ENCODE data around the gene DLGAP4.

The DLGAP4 gene

GRCh38 chr20:36279362-36279761 lies 26.8 kb upstream of the DLGAP4 start:
- TF ChIP-seq, protein P1, sequence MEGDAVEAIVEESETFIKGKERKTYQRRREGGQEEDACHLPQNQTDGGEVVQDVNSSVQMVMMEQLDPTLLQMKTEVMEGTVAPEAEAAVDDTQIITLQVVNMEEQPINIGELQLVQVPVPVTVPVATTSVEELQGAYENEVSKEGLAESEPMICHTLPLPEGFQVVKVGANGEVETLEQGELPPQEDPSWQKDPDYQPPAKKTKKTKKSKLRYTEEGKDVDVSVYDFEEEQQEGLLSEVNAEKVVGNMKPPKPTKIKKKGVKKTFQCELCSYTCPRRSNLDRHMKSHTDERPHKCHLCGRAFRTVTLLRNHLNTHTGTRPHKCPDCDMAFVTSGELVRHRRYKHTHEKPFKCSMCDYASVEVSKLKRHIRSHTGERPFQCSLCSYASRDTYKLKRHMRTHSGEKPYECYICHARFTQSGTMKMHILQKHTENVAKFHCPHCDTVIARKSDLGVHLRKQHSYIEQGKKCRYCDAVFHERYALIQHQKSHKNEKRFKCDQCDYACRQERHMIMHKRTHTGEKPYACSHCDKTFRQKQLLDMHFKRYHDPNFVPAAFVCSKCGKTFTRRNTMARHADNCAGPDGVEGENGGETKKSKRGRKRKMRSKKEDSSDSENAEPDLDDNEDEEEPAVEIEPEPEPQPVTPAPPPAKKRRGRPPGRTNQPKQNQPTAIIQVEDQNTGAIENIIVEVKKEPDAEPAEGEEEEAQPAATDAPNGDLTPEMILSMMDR (IDR thresholded peaks at IDR 0.05; ENCODE audit: low read depth, low read length) = no peak

DNA sequence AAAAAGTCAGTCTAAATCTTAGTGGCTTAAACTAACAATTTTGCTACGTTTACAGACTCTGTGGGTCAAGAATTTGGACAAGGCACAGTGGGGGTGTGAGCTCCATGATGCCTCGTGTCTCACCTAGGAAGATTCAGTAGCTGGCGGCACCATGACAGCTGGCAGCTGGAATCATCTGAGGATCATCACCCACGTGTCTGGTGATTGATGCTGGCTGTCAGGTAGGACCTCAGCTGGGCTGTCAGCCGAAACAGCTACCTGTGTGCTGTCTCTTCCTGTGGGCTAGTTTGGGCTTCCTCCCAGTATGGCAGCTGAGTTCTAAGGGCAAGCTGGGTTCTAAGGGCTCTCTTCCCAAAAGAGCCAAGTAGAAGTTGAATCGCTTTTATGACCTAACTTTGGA lies 26.4 kb upstream of the DLGAP4 start:
- H3K4me3 ChIP-seq (ENCODE audit: low read depth, low read length) = no peak overlapping the region
- TF ChIP-seq, protein P1 (IDR thresholded peaks at IDR 0.05; ENCODE audit: low read depth, low read length) = no peak

More at GRCh38 chr20:36279362-36279761, 26.8 kb upstream of the DLGAP4 start:
- no peak overlapping the region for H3K4me3 ChIP-seq (ENCODE audit: low read depth, low read length)

- TF ChIP-seq, protein P1 (IDR thresholded peaks at IDR 0.05; ENCODE audit: low read depth, low read length) = no peak
- no peak overlapping the region for H3K4me3 ChIP-seq (ENCODE audit: low read depth, low read length)
These were observed 24.3 kb upstream of the DLGAP4 start for GRCh38 chr20:36281785-36282380.

GRCh38 chr20:36284751-36285150 lies 21.4 kb upstream of the DLGAP4 start:
- TF ChIP-seq, protein P1 (IDR thresholded peaks at IDR 0.05; ENCODE audit: low read depth, low read length) = no peak
- no peak overlapping the region for H3K4me3 ChIP-seq (ENCODE audit: low read depth, low read length)

DNA sequence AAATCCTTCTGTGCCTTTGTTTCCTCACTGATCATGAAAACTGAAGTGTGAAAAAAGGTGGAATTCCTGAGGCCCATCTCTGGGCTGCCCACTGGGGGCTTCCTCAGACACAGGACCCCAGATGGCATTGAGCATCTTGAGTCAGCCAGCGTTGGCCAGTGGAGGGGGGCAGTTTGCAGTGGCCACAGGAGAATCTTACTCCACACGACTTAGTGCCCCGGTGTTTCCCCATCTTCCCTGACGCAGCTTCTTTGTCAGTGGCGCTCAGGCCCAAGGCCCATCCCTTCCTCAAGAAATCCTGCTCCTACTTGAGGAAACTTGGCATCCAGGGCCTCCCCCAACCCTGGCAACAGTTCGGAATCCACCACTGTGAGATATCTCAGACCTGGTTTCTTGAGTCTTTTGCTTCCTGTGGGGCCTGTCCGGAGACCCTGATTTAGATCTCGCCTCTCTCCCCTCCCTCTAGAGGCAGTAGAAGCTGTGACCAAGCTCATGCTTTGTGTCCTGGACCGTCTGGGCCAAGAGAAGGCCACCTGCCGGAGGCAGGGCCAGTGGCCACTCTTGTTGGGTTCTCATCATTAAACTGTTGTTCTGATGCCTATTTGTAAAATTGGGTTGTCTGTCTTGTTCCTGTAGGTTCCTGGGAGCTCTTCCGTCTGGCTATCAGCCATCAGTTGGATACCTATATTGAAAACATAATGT lies 20.2 kb upstream of the DLGAP4 start:
- TF ChIP-seq, protein P1 (IDR thresholded peaks at IDR 0.05; ENCODE audit: low read depth, low read length) = no peak
- H3K4me3 ChIP-seq (ENCODE audit: low read depth, low read length) = no peak overlapping the region

DNA sequence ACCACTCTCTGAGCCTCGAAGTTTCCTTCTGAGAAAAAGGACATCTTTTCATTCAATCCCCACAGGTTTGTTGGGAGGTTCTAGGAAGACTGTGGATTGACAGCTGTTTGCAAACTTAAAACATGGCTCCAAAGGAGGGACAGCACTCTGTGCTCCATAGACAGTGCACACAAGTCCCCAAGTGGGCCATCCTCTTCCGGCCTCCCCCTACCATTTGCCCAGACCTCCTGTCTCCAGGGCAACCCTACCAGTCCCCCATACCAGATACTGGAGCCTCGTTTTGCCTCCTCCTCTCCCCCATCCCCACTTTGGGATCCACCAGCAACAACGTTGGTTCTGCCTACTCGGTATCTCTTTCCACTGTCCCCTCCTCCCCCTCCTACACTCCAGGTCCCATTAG lies 8.5 kb upstream of the DLGAP4 start:
- TF ChIP-seq, protein P1 (IDR thresholded peaks at IDR 0.05; ENCODE audit: low read depth, low read length) = no peak
- H3K4me3 ChIP-seq (ENCODE audit: low read depth, low read length) = no peak overlapping the region

- TF ChIP-seq, protein P1 (IDR thresholded peaks at IDR 0.05; ENCODE audit: low read depth, low read length) = no peak
- H3K4me3 ChIP-seq (ENCODE audit: low read depth, low read length) = no peak overlapping the region
These were observed 8.1 kb upstream of the DLGAP4 start for GRCh38 chr20:36298061-36298460.

Measured in WI38 (cell line).